ENCODE data around the gene PRKCZ.

Gene PRKCZ

GRCh38 chr1:2103266-2103900, 53.2 kb downstream of the PRKCZ start:
- TF ChIP-seq, protein P1, sequence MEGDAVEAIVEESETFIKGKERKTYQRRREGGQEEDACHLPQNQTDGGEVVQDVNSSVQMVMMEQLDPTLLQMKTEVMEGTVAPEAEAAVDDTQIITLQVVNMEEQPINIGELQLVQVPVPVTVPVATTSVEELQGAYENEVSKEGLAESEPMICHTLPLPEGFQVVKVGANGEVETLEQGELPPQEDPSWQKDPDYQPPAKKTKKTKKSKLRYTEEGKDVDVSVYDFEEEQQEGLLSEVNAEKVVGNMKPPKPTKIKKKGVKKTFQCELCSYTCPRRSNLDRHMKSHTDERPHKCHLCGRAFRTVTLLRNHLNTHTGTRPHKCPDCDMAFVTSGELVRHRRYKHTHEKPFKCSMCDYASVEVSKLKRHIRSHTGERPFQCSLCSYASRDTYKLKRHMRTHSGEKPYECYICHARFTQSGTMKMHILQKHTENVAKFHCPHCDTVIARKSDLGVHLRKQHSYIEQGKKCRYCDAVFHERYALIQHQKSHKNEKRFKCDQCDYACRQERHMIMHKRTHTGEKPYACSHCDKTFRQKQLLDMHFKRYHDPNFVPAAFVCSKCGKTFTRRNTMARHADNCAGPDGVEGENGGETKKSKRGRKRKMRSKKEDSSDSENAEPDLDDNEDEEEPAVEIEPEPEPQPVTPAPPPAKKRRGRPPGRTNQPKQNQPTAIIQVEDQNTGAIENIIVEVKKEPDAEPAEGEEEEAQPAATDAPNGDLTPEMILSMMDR (IDR thresholded peaks at IDR 0.05; ENCODE audit: borderline replicate concordance, control extremely low read depth, extremely low read depth, insufficient read depth, missing control alignments) = no peak
- in situ Hi-C loops (cut with MboI; ENCODE audit: low sequenced_read_pairs, unreplicated experiment) = no loop called here
- DNase-seq (ENCODE audit: low spot score) = no peak

DNA sequence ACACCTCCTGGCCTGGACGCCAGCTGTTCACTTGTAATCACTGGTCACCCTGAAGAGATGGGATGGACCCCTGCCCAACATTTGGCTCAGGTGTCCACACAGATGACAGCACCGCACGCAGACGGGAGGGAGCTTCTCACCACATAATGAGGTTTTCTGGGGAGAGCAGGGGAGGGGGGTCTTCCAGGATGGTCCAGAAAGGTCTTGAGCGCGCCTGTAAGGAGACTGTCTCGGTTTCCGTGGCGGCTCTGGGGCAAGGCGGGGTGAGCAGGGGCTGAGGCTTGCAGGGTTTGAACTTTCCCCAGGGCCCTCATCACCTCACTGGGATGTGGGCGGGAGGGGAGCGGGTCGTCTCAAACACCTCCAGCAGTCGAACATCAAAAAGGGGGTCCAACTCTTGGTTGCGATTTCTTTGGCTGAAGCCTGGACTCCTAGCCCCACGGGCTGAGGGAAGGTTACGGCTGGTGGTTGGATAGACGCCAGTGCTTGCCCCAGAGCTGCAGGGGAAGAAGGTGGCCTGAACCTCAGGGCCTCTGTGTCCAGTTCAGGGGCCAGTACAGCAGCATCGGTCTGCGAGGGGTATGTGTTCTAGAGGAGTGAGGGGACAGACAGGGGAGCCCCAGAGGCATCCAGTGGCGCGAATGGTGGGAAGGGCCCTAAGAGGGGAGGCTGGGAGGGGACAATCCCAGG, 53.8 kb downstream of the PRKCZ start:
- in situ Hi-C loops (cut with MboI; ENCODE audit: low sequenced_read_pairs, unreplicated experiment) = no loop called here
- DNase-seq (ENCODE audit: low spot score) = no peak
- TF ChIP-seq, protein P1 (IDR thresholded peaks at IDR 0.05; ENCODE audit: borderline replicate concordance, control extremely low read depth, extremely low read depth, insufficient read depth, missing control alignments) = no peak

GRCh38 chr1:2104621-2105427, 54.6 kb downstream of the PRKCZ start:
- DNase-seq (ENCODE audit: low spot score) = no peak
- in situ Hi-C loops (cut with MboI; ENCODE audit: low sequenced_read_pairs, unreplicated experiment) = no loop called here
- TF ChIP-seq, protein P1 (IDR thresholded peaks at IDR 0.05; ENCODE audit: borderline replicate concordance, control extremely low read depth, extremely low read depth, insufficient read depth, missing control alignments) = no peak

GRCh38 chr1:2105781-2106524, 55.7 kb downstream of the PRKCZ start:
- TF ChIP-seq, protein P1 (IDR thresholded peaks at IDR 0.05; ENCODE audit: borderline replicate concordance, control extremely low read depth, extremely low read depth, insufficient read depth, missing control alignments) = no peak
- in situ Hi-C loops (cut with MboI; ENCODE audit: low sequenced_read_pairs, unreplicated experiment) = no loop called here
- no peak for DNase-seq (ENCODE audit: low spot score)

GRCh38 chr1:2106659-2107405, 56.6 kb downstream of the PRKCZ start:
- TF ChIP-seq, protein P1 (IDR thresholded peaks at IDR 0.05; ENCODE audit: borderline replicate concordance, control extremely low read depth, extremely low read depth, insufficient read depth, missing control alignments) = no peak
- no peak for DNase-seq (ENCODE audit: low spot score)
- in situ Hi-C loops (cut with MboI; ENCODE audit: low sequenced_read_pairs, unreplicated experiment) = no loop called here

All from GM13976 (cell line).